Endothelial cell of umbilical vein (primary cell): ENCODE measurements around the gene SIRT2.

Source experiments
- POLR2A ChIP-seq: IDR thresholded peaks from 2 replicates; pipeline ENCODE4 v1.6.1; 2012; ENCODE audit warnings: low read depth, mild to moderate bottlenecking, control low read depth, low read length
- POLR2AphosphoS5 ChIP-seq: IDR thresholded peaks from 2 replicates; pipeline ENCODE4 v1.6.1; 2012; ENCODE audit warnings: low read depth, mild to moderate bottlenecking, control low read depth, low read length, moderate library complexity; ENCODE audit not compliant: insufficient read depth
- TF ChIP-seq, protein P1 (sequence below), 2 donors: IDR thresholded peaks; 1 replicate in 1 of 2; 2 replicates in 1 of 2; pipeline ENCODE4 v1.5.1; 2011; ENCODE audit warnings: low read length in 2 of 2, mild to moderate bottlenecking in 2 of 2, moderate library complexity in 2 of 2, control low read depth in 1 of 2, inconsistent platforms in 1 of 2, low read depth in 1 of 2; ENCODE audit not compliant: insufficient read depth in 1 of 2; ENCODE audit errors: extremely low read depth in 1 of 2

DNA sequence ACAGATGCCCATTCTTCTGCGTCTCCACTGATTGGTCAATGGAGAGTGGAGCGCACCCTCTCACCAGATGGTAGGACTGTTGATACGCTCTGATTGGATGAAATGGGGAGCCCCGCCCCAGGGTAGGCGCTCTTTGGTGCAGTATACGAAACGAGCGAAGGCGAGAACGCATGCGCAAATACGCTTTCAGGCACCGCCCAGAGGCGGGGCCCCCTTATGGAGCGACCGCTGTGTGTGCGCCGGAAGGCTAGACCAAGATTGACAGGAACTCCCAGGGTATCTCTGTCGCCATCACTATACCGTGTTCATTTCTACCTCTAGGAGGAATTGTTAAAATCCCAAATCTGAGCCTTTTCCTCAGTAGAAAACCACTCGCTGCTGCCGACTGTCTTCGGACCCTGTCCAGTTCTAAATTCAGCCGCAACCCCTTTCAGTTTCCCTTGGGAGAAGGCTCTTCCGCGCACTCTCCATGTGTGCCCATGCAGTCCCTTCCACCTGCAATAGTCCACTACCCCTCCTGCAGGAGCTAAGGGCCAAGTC lies 48.9 kb downstream of the SIRT2 start:
- TF ChIP-seq POLR2A (peak; percentile 79), POLR2AphosphoS5 (peak; percentile 53)
- TF ChIP-seq, protein P1, sequence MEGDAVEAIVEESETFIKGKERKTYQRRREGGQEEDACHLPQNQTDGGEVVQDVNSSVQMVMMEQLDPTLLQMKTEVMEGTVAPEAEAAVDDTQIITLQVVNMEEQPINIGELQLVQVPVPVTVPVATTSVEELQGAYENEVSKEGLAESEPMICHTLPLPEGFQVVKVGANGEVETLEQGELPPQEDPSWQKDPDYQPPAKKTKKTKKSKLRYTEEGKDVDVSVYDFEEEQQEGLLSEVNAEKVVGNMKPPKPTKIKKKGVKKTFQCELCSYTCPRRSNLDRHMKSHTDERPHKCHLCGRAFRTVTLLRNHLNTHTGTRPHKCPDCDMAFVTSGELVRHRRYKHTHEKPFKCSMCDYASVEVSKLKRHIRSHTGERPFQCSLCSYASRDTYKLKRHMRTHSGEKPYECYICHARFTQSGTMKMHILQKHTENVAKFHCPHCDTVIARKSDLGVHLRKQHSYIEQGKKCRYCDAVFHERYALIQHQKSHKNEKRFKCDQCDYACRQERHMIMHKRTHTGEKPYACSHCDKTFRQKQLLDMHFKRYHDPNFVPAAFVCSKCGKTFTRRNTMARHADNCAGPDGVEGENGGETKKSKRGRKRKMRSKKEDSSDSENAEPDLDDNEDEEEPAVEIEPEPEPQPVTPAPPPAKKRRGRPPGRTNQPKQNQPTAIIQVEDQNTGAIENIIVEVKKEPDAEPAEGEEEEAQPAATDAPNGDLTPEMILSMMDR (IDR thresholded peaks at IDR 0.05; ENCODE audit: extremely low read depth in 1 of 2, insufficient read depth in 1 of 2, low read depth in 1 of 2, low read length in 2 of 2) = no peak
